Measurements from ENCODE around the gene ZNF439.
"Not testable (repeated sequence)": the region's sequence is repeated elsewhere in the genome, so short reads cannot be mapped to it uniquely, and the experiment has no call there.

DNA sequence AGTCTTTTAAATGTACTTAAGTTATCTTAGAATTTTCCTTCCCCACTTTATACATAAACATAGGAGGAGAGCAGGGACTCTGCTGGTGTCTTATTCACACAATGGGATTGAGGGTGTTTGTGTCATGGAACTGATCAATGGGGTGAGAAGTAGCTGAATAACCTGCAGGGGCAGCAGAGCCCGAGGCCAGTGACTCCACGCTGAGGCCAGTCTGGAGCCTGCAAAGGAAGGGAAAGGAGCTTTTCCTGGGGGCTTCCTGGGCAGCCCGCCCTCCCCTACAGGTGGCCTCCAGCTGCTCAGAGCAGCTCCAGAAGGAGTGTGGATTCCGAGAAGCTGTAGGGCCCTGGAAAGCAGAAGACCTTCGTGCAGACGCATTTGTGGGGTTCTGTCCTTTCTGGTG, 911 bp upstream of the ZNF439 start:
- TF ChIP-seq ZNF274 (IDR thresholded peaks at IDR 0.05; ENCODE audit: borderline replicate concordance, extremely low read depth, low read length); CTCF (IDR thresholded peaks at IDR 0.05; ENCODE audit: control extremely low read depth in 1 of 3, insufficient read depth in 1 of 3, low read depth in 1 of 3, low read length in 3 of 3); POLR2A (IDR thresholded peaks at IDR 0.05; ENCODE audit: control extremely low read depth in 1 of 2, low read depth in 2 of 2, low read length in 2 of 2); RXRA (IDR thresholded peaks at IDR 0.05; ENCODE audit: insufficient read depth, low read depth, low read length); TCF12 (IDR thresholded peaks at IDR 0.05; ENCODE audit: low read depth, low read length); MAFK (IDR thresholded peaks at IDR 0.05; ENCODE audit: low read depth, low read length); EZH2 (IDR thresholded peaks at IDR 0.05; ENCODE audit: low read depth, low read length, severe bottlenecking); POLR2AphosphoS5 (IDR thresholded peaks at IDR 0.05; ENCODE audit: low read depth, low read length): not testable (repeated sequence)

All from H1 (cell line).